Measurements from ENCODE around the gene SALL3. TPM values are rescaled to one million over a fixed set of nuclear protein-coding genes. Genes with fewer than 3 reads are reported as not detected.

The SALL3 gene
- total RNA-seq, 1 donor from 2014 or later = not detected

DNA sequence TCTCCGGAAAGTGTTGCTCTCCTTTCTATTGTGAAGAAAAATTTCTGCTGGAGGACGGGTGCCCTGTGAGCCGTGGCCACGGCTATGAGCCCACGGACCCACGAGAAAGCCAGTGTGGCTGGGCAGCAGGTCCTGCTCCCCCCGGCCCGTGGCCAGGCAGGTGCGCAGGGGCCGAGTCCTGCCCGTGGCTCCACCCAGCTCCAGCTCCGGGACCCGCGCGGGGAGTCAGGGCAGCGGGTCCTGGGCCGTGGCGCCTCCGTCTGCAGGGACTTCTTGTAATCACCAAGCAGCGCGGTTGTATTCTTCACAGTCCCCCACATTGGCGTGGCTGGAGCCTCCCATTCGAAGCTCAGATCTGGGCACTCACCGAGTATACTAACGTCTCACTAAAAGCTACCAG, 43.0 kb downstream of the SALL3 start:
- H3K27ac Mint-ChIP-seq = no peak overlapping the region
- peaks cover under 1% of the 10 kb centered on the region for H3K9me3 Mint-ChIP-seq
- no peaks in the 10 kb centered on the region for H3K36me3 Mint-ChIP-seq (ENCODE audit: low read depth)
- intact Hi-C loops (cut with micrococcal nuclease) = no loop called here
- H3K4me3 Mint-ChIP-seq = no peak overlapping the region
- H3K27me3 Mint-ChIP-seq = no peaks in the 10 kb centered on the region
- POLR2A ChIA-PET = no interaction called here
- DNase-seq (no peak), ATAC-seq (ENCODE audit: low read depth) (no peak)
- H3K4me1 Mint-ChIP-seq = no peaks in the 10 kb centered on the region
- CTCF ChIA-PET = no interaction called here
- TF ChIP-seq CTCF (IDR thresholded peaks at IDR 0.05) = no peak

- no peak for DNase-seq
- Mint-ChIP-seq H3K36me3 (ENCODE audit: low read depth) (no peaks in the 10 kb centered on the region), H3K27me3 (no peaks in the 10 kb centered on the region), H3K4me3 (no peak overlapping the region), H3K4me1 (no peaks in the 10 kb centered on the region), H3K9me3 (peaks cover 11% of the 10 kb centered on the region), H3K27ac (no peak overlapping the region)
- ATAC-seq (ENCODE audit: low read depth) = no peak
- TF ChIP-seq CTCF (IDR thresholded peaks at IDR 0.05) = no peak
- CTCF ChIA-PET = no interaction called here
- intact Hi-C loops (cut with micrococcal nuclease) = no loop called here
- POLR2A ChIA-PET = no interaction called here
These were observed 46.9 kb downstream of the SALL3 start for GRCh38 chr18:79026491-79026890.

- ATAC-seq (ENCODE audit: low read depth) = no peak
- DNase-seq = no peak
- TF ChIP-seq CTCF (IDR thresholded peaks at IDR 0.05) = no peak
These were observed 51.1 kb downstream of the SALL3 start for GRCh38 chr18:79030680-79031079.

GRCh38 chr18:79042276-79042675, 62.7 kb downstream of the SALL3 start:
- no peak for TF ChIP-seq CTCF (IDR thresholded peaks at IDR 0.05)
- no peak overlapping the region for H3K4me3 Mint-ChIP-seq
- ChIA-PET POLR2A (no interaction called here), CTCF (no interaction called here)
- no peaks in the 10 kb centered on the region for H3K36me3 Mint-ChIP-seq (ENCODE audit: low read depth)
- H3K4me1 Mint-ChIP-seq = no peaks in the 10 kb centered on the region
- no peaks in the 10 kb centered on the region for H3K9me3 Mint-ChIP-seq
- H3K27ac Mint-ChIP-seq = no peak overlapping the region
- DNase-seq = no peak
- no peak for ATAC-seq (ENCODE audit: low read depth)
- intact Hi-C loops (cut with micrococcal nuclease) = no loop called here
- H3K27me3 Mint-ChIP-seq = peaks cover 2% of the 10 kb centered on the region

More at GRCh38 chr18:79030680-79031079, 51.1 kb downstream of the SALL3 start:
- no peak overlapping the region for H3K4me3 Mint-ChIP-seq
- CTCF ChIA-PET = no interaction called here
- H3K4me1 Mint-ChIP-seq = no peaks in the 10 kb centered on the region
- POLR2A ChIA-PET = no interaction called here
- H3K36me3 Mint-ChIP-seq (ENCODE audit: low read depth) = no peaks in the 10 kb centered on the region
- intact Hi-C loops (cut with micrococcal nuclease) = no loop called here
- no peak overlapping the region for H3K27ac Mint-ChIP-seq
- no peaks in the 10 kb centered on the region for H3K27me3 Mint-ChIP-seq
- H3K9me3 Mint-ChIP-seq = peaks cover 11% of the 10 kb centered on the region

- ChIA-PET CTCF (no interaction called here), POLR2A (no interaction called here)
- intact Hi-C loops (cut with micrococcal nuclease) = no loop called here
- ATAC-seq (ENCODE audit: low read depth) (no peak), DNase-seq (no peak)
- H3K4me3 Mint-ChIP-seq = no peak overlapping the region
- TF ChIP-seq CTCF (IDR thresholded peaks at IDR 0.05) = no peak
- peaks cover 2% of the 10 kb centered on the region for H3K27me3 Mint-ChIP-seq
- H3K9me3 Mint-ChIP-seq = peaks cover 2% of the 10 kb centered on the region
- no peak overlapping the region for H3K27ac Mint-ChIP-seq
- H3K4me1 Mint-ChIP-seq = no peaks in the 10 kb centered on the region
- H3K36me3 Mint-ChIP-seq (ENCODE audit: low read depth) = no peaks in the 10 kb centered on the region
These were observed 63.7 kb downstream of the SALL3 start for GRCh38 chr18:79043288-79043687.

All from activated B cell treated with CpG ODN at 0.5 μM for 24 hours (primary cell).